ENCODE results near the gene VSIR.

VSIR gene

DNA sequence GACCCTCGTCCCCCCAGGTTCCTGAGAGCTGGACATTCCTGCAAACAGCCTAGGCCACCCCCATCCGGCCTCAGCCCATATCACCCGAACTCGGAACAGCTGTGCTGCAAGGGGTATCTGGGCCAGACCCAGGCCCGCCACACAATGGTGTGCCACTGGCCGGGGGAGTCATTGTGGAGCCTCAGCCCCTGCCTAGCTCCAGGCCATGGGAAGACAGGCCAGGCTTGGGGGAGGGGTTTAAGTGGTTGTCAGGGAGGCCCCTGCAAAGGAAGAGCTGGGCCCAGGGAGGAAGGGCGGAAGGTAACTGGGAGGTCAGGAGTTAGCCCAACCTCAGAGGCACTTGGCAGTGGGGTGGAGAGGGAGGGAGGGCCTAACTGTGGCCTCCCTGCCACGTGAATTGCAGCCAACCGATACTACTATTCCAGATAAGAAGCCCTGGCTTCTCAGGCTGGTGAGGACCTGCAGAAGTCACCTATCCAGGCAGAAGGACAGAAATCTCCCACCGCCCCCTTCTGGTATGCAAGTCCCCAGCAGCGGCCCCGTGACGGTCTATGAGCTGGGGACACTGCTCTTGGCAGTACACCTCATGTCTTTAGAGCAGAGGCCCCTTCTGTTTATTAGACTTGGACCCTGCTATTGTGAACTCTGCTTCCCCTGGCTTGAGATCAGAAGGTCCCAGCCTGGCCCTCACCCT is 26.8 kb downstream of the VSIR start:
- H3K4me3 ChIP-seq (ENCODE audit: low read length) = no peak overlapping the region
- no peak overlapping the region for H3K4me2 ChIP-seq (ENCODE audit: low read length)
- H3K27ac ChIP-seq (ENCODE audit: low read length) = no peak overlapping the region
- no peak for TF ChIP-seq EZH2phosphoT487 (IDR thresholded peaks at IDR 0.05; ENCODE audit: low read depth)
- no peak for TF ChIP-seq CTCF (IDR thresholded peaks at IDR 0.05; ENCODE audit: low read depth, low read length)
- H4K20me1 ChIP-seq (ENCODE audit: insufficient read depth, low read length) = no peaks in the 10 kb centered on the region
- H3K9me3 ChIP-seq (ENCODE audit: insufficient read depth, low read length) = no peaks in the 10 kb centered on the region
- peaks cover 25% of the 10 kb centered on the region for H3K4me1 ChIP-seq (ENCODE audit: low read length)
- no peaks in the 10 kb centered on the region for H3K27me3 ChIP-seq (ENCODE audit: low read depth, low read length)
- no peak overlapping the region for H2AFZ ChIP-seq (ENCODE audit: low read depth, low read length)
- no peaks in the 10 kb centered on the region for H3K79me2 ChIP-seq (ENCODE audit: low read length)
- H3K36me3 ChIP-seq (replicated peaks; ENCODE audit: low read depth, low read length) = no peaks in the 10 kb centered on the region
- H3K9ac ChIP-seq (ENCODE audit: low read length) = no peak overlapping the region

DNA sequence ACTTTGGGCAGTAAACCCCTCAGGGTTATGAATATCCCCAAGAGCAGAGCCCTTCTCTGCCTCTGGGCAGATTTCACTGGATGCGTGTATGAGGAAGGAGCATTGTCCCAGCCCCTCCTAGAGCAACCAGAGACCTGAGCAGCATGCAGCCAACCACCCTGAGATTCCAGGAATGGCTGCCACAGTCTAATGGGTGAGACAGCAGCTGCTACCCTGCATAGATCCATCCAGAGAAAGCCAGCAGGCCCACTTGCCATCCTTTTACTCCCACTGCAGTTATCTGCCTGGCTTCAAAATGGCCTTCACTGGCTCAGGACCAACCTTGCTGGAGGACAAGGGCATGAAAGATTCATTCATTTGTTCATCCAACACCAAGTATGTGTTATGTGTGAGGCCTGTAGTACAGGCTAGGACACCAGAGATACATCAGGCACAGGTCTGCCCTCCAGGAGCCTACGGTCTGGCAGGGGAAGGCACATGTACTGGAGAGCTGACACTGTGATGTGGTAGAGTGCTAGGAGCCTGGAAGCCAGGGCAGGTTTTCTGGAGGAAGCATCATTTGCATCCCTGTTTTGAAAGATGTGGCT is 27.6 kb downstream of the VSIR start:
- no peak overlapping the region for H3K4me3 ChIP-seq (ENCODE audit: low read length)
- no peak overlapping the region for H3K9ac ChIP-seq (ENCODE audit: low read length)
- no peaks in the 10 kb centered on the region for H3K36me3 ChIP-seq (replicated peaks; ENCODE audit: low read depth, low read length)
- no peak overlapping the region for H2AFZ ChIP-seq (ENCODE audit: low read depth, low read length)
- no peaks in the 10 kb centered on the region for H3K9me3 ChIP-seq (ENCODE audit: insufficient read depth, low read length)
- H3K4me1 ChIP-seq (ENCODE audit: low read length) = peaks cover 25% of the 10 kb centered on the region
- H3K4me2 ChIP-seq (ENCODE audit: low read length) = no peak overlapping the region
- no peaks in the 10 kb centered on the region for H3K27me3 ChIP-seq (ENCODE audit: low read depth, low read length)
- TF ChIP-seq EZH2phosphoT487 (IDR thresholded peaks at IDR 0.05; ENCODE audit: low read depth) (no peak), CTCF (IDR thresholded peaks at IDR 0.05; ENCODE audit: low read depth, low read length) (no peak)
- no peak overlapping the region for H3K27ac ChIP-seq (ENCODE audit: low read length)
- H3K79me2 ChIP-seq (ENCODE audit: low read length) = no peaks in the 10 kb centered on the region
- H4K20me1 ChIP-seq (ENCODE audit: insufficient read depth, low read length) = no peaks in the 10 kb centered on the region

DNA sequence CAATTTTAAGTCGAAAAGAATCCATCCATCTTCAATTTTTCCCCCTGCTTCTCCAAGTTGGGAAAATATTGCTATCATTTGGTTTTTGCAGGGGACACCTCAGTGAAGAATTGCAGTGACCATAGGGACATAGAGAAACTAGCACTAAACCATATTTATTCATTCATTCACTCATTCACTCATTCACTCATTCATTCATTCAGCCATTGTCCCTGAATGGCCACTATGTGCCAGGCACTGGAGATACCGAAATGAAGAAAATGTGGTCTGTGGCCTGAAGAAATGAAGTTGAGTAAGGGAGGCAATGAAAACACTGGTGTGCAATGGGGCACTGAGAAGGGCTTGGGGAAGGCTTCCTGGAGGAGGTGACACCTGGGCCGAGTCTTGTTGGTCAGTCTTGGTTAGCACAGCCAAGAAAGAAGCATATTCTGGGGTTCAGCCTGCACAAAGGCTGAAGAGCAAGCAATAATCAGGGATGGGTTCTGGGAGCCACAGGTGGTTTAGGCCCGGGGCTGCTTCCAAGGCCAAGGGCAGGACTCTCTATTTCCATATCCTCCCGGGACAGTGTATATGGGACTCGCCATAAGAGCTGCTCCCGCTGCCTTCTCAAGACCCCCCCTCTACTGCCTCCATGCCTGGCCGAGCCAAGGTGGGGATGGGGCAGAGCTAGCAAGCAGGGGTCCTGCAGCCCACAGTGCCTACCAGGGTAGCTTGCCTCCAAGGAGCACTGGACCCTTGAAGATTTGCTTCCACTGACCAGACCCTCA is 28.2 kb downstream of the VSIR start:
- H3K4me1 ChIP-seq (ENCODE audit: low read length) = peaks cover 25% of the 10 kb centered on the region
- no peaks in the 10 kb centered on the region for H3K36me3 ChIP-seq (replicated peaks; ENCODE audit: low read depth, low read length)
- no peaks in the 10 kb centered on the region for H4K20me1 ChIP-seq (ENCODE audit: insufficient read depth, low read length)
- H3K9me3 ChIP-seq (ENCODE audit: insufficient read depth, low read length) = no peaks in the 10 kb centered on the region
- H3K4me2 ChIP-seq (ENCODE audit: low read length) = no peak overlapping the region
- TF ChIP-seq CTCF (IDR thresholded peaks at IDR 0.05; ENCODE audit: low read depth, low read length) (no peak), EZH2phosphoT487 (IDR thresholded peaks at IDR 0.05; ENCODE audit: low read depth) (no peak)
- H3K79me2 ChIP-seq (ENCODE audit: low read length) = no peaks in the 10 kb centered on the region
- no peak overlapping the region for H3K9ac ChIP-seq (ENCODE audit: low read length)
- no peak overlapping the region for H3K27ac ChIP-seq (ENCODE audit: low read length)
- no peak overlapping the region for H3K4me3 ChIP-seq (ENCODE audit: low read length)
- H2AFZ ChIP-seq (ENCODE audit: low read depth, low read length) = no peak overlapping the region
- H3K27me3 ChIP-seq (ENCODE audit: low read depth, low read length) = no peaks in the 10 kb centered on the region

GRCh38 chr10:71743866-71744265 is 29.5 kb downstream of the VSIR start:
- no peak for TF ChIP-seq EZH2phosphoT487 (IDR thresholded peaks at IDR 0.05; ENCODE audit: low read depth)
- no peak for TF ChIP-seq CTCF (IDR thresholded peaks at IDR 0.05; ENCODE audit: low read depth, low read length)
- no peak overlapping the region for H3K27ac ChIP-seq (ENCODE audit: low read length)
- H3K27me3 ChIP-seq (ENCODE audit: low read depth, low read length) = no peaks in the 10 kb centered on the region
- no peak overlapping the region for H3K4me3 ChIP-seq (ENCODE audit: low read length)
- H3K79me2 ChIP-seq (ENCODE audit: low read length) = no peaks in the 10 kb centered on the region
- no peak overlapping the region for H2AFZ ChIP-seq (ENCODE audit: low read depth, low read length)
- no peak overlapping the region for H3K9ac ChIP-seq (ENCODE audit: low read length)
- no peak overlapping the region for H3K4me2 ChIP-seq (ENCODE audit: low read length)
- peaks cover 19% of the 10 kb centered on the region for H3K4me1 ChIP-seq (ENCODE audit: low read length)
- no peaks in the 10 kb centered on the region for H4K20me1 ChIP-seq (ENCODE audit: insufficient read depth, low read length)
- H3K9me3 ChIP-seq (ENCODE audit: insufficient read depth, low read length) = no peaks in the 10 kb centered on the region
- H3K36me3 ChIP-seq (replicated peaks; ENCODE audit: low read depth, low read length) = no peaks in the 10 kb centered on the region
